Karpas-422 (cell line): ENCODE measurements around the gene EIF4E1B. TPM values are rescaled to one million over a fixed set of nuclear protein-coding genes. Genes with fewer than 3 reads are reported as not detected.
"Not testable (repeated sequence)": the region's sequence is repeated elsewhere in the genome, so short reads cannot be mapped to it uniquely, and the experiment has no call there.

Experiments used
- DNase-seq: peaks from one replicate; pipeline ENCODE4 v3.0.0-alpha.2; 2015
- H2AFZ ChIP-seq: fragments of 200-600 bp; sonication (generic); 2 replicates; pipeline ENCODE4 v1.6.1; 2014; ENCODE audit warnings: antibody characterized with exemption, low read length, mixed read lengths
- H3K27ac ChIP-seq: fragments of 200-600 bp; sonication (generic); 2 replicates; pipeline ENCODE4 v1.5.1; 2014; ENCODE audit warnings: mild to moderate bottlenecking, low read length, moderate library complexity
- H3K27me3 ChIP-seq: fragments of 200-600 bp; sonication (generic); 2 replicates; pipeline ENCODE4 v1.6.1; 2014; ENCODE audit warnings: low read length, mixed read lengths
- H3K36me3 ChIP-seq: fragments of 200-600 bp; sonication (generic); 2 replicates; pipeline ENCODE4 v1.6.1; 2014; ENCODE audit warnings: low read length, mixed read lengths; ENCODE audit not compliant: insufficient read depth
- H3K4me1 ChIP-seq: fragments of 200-600 bp; sonication (generic); 2 replicates; pipeline ENCODE4 v1.6.1; 2014; ENCODE audit warnings: mild to moderate bottlenecking, low read length, mixed read lengths
- H3K4me2 ChIP-seq: fragments of 200-600 bp; sonication (generic); 2 replicates; pipeline ENCODE4 v1.6.1; 2014; ENCODE audit warnings: low read length, low read depth, mild to moderate bottlenecking; ENCODE audit not compliant: poor library complexity, severe bottlenecking
- H3K4me3 ChIP-seq: fragments of 200-600 bp; sonication (generic); 2 replicates; pipeline ENCODE4 v1.5.1; 2014; ENCODE audit warnings: mild to moderate bottlenecking, antibody characterized with exemption, low read length, mixed read lengths
- H3K79me2 ChIP-seq: fragments of 200-600 bp; sonication (generic); 2 replicates; pipeline ENCODE4 v1.6.1; 2014; ENCODE audit warnings: mild to moderate bottlenecking, low read length, mixed read lengths
- H3K9ac ChIP-seq: fragments of 200-600 bp; sonication (generic); 2 replicates; pipeline ENCODE4 v1.6.0; 2014; ENCODE audit warnings: low read length
- H3K9me2 ChIP-seq: fragments of 200-600 bp; sonication (generic), shearing (Covaris generic); replicated peaks from 2 replicates; pipeline ENCODE4 v1.6.0; 2014; ENCODE audit warnings: mild to moderate bottlenecking, low read length, moderate library complexity; ENCODE audit not compliant: insufficient read depth
- H3K9me3 ChIP-seq: fragments of 300-700, 200-600 bp; sonication (generic); 2 replicates; pipeline ENCODE4 v1.6.1; 2014; ENCODE audit warnings: low read length, mixed read lengths
- H4K20me1 ChIP-seq: fragments of 200-600 bp; sonication (generic); 2 replicates; pipeline ENCODE4 v1.6.1; 2014; ENCODE audit warnings: mild to moderate bottlenecking, antibody characterized with exemption, low read length, low read depth; ENCODE audit not compliant: insufficient read depth
- total RNA-seq: library from RNA; depleted of rRNA; stranded (reverse); fragments of >200 nt; shearing (Covaris generic); gene quantifications from 2 replicates; pipeline ENCODE4 v1.2.3, GENCODE V29; 2014; ENCODE audit warnings: low replicate concordance

The EIF4E1B gene
- total RNA-seq, 1 experiment from 2014 or later, result not detected

DNA sequence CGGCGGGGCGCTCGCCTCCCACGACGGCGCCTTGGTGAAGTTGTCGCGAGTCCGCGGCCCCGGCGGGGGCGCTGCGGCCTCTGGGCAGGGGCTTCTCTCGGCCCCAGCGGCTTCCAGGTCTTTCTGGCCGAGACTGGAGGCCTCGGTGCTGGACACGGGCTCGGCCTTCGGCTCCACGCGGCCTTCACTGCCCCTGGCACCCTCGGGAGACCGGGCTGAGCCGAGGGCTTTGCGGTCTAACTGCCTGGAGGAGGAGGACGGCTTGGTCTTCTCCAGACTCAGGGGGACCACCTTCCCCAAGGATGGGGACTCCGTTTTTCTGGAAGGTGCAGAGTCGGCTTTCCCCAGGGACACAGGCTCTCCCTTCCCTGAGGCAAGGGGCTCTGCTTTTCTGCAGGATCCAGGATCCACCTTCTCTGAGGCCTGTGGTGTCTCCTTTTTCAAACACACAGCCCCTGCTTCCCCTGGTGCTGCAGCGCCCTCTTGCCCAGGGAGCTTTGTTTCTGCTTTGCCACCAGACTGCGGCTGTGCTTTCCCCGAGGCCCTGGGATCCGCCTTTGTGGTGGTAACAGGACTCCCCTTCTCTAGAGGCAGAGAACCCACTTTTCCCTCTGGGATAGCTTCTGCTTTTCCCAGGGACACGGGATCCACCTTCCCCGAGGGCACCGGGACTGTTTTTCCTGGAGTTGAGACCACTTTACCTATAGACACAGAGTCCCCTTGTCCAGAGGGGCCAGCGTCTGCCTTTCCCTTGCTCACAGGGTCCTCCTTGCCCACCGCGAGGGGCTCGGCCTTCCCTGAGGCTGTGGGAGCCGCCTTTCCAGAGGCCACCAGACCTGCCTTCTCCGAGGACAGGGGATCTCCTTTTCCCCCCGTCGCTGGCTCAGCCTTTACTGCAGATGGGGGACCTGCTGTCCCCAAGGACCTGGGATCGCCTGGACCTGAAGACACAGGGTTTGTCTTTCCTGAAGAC lies 32.8 kb upstream of the EIF4E1B start:
- Histone ChIP-seq H4K20me1 (0 out of 2 replicates have a peak, but pooled peaks cover 3% of the 10 kb centered on the region), H3K27me3 (no peaks in the 10 kb centered on the region), H3K9me2 (no peaks in the 10 kb centered on the region), H3K27ac (no peak overlapping the region), H3K9me3 (peaks cover 4% of the 10 kb centered on the region; the same call in 1 of the 2 replicates), H3K4me3 (no peak overlapping the region), H3K79me2 (no peaks in the 10 kb centered on the region), H2AFZ (no peak overlapping the region), H3K9ac (no peak overlapping the region), H3K36me3 (no peaks in the 10 kb centered on the region), H3K4me1 (no peaks in the 10 kb centered on the region), H3K4me2 (no peak overlapping the region)
- no peak for DNase-seq

DNA sequence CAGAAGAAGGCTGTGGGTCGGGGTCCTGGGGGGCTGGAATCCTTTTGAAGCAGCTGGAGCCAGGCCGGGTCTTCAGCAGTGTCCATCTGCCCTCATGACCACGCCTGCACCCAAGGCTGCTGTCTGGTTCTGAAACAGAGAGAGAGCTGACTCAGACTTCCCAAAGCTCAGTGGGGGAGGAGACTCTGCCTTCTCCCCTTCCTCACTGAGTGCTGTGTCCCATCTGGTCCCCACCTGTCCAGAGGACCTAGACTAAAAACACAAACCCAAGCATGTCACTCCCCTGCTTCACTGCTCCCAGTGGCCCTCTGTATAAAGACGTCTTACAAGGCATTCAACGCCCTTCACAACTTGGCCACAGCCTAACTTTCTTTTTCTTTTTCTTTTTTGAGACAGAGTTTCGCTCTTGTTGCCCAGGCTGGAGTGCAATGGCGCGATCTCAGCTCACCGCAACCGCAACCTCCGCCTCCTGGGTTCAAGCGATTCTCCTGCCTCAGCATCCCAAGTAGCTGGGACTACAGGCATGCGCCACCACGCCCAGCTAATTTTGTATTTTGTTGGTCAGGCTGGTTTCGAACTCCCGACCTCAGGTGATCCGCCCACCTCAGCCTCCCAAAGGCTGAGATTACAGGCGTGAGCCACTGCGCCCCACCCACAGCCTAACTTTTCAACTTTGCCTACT lies 30.6 kb upstream of the EIF4E1B start:
- H3K9me2 ChIP-seq, H3K79me2 ChIP-seq, H3K27ac ChIP-seq, H3K4me2 ChIP-seq, H3K4me3 ChIP-seq, H3K9ac ChIP-seq, H3K4me1 ChIP-seq, DNase-seq, H3K9me3 ChIP-seq, H3K27me3 ChIP-seq, H2AFZ ChIP-seq, H3K36me3 ChIP-seq: not testable (repeated sequence)
- 0 out of 2 replicates have a peak, but pooled peaks cover 14% of the 10 kb centered on the region for H4K20me1 ChIP-seq

DNA sequence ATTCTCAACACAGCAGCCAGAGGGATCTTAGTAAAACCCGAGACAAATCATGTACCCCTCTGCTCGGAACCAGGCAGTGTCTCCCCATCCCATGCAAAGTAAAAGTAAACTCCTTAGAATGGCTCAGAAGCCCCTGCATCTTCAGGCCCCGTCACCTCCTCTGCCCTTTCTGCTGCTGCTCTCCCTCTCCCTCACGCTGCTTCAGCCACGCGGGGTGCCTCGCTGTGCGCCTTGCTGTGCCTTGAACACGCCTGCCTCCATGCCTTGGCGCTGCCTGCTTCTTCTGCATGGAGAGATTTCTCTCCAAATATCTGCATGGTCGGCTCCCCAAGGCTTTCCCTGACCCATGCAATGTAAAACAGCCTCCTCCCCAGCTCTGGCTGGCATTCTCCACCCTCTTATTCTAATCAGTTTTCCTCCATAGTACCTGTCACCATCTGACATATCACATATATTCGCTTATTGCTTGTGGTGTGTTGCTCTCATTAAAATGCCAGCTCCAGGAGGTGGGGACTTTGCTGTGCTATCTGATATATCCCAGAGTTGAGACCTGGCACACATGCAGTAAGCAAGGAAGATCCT lies 28.5 kb upstream of the EIF4E1B start:
- H3K4me1 ChIP-seq, result no peaks in the 10 kb centered on the region

DNA sequence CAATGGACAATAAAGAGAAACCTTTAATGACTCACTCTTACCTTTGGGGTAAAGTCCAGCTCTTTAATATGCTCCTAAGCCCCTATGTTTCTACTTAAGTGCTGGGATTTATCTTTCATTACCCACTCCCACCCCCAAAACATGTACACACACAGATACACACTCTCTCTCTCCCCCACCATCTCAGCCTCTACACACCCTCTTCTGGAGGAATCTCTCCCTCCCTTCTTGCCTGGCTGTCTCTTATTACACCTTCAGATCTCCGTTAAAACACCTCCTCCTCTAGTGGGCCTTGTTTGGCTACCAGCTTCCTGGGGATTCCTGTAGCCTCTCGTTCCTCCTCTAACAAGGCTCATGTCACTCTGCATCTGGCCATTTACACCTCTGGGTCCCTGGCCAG lies 27.4 kb upstream of the EIF4E1B start:
- peaks cover 25% of the 10 kb centered on the region; the same call in 1 of the 2 replicates for H4K20me1 ChIP-seq
- H3K27me3 ChIP-seq, result no peaks in the 10 kb centered on the region
- no peaks in the 10 kb centered on the region for H3K4me1 ChIP-seq
- no peaks in the 10 kb centered on the region for H3K36me3 ChIP-seq
- no peak overlapping the region for H3K4me3 ChIP-seq
- H3K4me2 ChIP-seq, result no peak overlapping the region
- no peak overlapping the region for H3K27ac ChIP-seq
- H3K9me3 ChIP-seq, result no peaks in the 10 kb centered on the region
- no peak overlapping the region for H2AFZ ChIP-seq
- H3K9me2 ChIP-seq, result no peaks in the 10 kb centered on the region
- no peak overlapping the region for H3K9ac ChIP-seq
- DNase-seq, result no peak
- H3K79me2 ChIP-seq, result no peaks in the 10 kb centered on the region

More for the DNA sequence above, 28.5 kb upstream of the EIF4E1B start:
- Histone ChIP-seq H2AFZ (no peak overlapping the region), H3K9ac (no peak overlapping the region), H3K36me3 (no peaks in the 10 kb centered on the region), H4K20me1 (peaks cover 23% of the 10 kb centered on the region; the same call in 1 of the 2 replicates), H3K9me3 (no peaks in the 10 kb centered on the region), H3K4me2 (no peak overlapping the region), H3K27ac (no peak overlapping the region), H3K27me3 (no peaks in the 10 kb centered on the region), H3K4me3 (no peak overlapping the region), H3K9me2 (no peaks in the 10 kb centered on the region), H3K79me2 (no peaks in the 10 kb centered on the region)
- no peak for DNase-seq

DNA sequence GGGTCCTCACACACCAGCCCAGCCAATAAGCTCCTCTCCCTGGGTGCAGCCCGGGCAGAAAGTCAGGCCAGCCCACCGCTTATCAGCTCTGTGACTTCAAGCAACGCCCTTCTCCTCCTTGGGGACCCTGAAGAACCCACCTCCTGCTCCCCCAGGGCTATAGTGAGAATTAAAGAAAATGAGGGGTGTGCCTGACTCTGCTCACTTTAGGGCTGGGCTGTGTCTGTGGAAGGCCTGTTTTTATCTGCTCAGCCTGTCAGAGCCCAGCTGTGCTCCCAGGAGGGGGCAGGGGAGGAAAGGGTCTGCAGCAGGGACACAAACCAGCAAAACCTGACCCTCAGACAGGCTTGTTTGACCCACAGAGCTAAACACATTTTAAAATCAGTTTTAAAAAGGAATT lies 24.4 kb upstream of the EIF4E1B start:
- no peaks in the 10 kb centered on the region for H3K9me3 ChIP-seq
- no peak overlapping the region for H3K27ac ChIP-seq
- no peaks in the 10 kb centered on the region for H3K79me2 ChIP-seq
- H3K4me3 ChIP-seq, result no peak overlapping the region
- H3K4me1 ChIP-seq, result peaks cover 12% of the 10 kb centered on the region
- peaks cover 38% of the 10 kb centered on the region; the same call in 1 of the 2 replicates for H4K20me1 ChIP-seq
- H3K36me3 ChIP-seq, result no peaks in the 10 kb centered on the region
- no peak overlapping the region for H2AFZ ChIP-seq
- H3K9ac ChIP-seq, result no peak overlapping the region
- no peak for DNase-seq
- H3K9me2 ChIP-seq, result no peaks in the 10 kb centered on the region
- no peaks in the 10 kb centered on the region for H3K27me3 ChIP-seq
- no peak overlapping the region for H3K4me2 ChIP-seq

DNA sequence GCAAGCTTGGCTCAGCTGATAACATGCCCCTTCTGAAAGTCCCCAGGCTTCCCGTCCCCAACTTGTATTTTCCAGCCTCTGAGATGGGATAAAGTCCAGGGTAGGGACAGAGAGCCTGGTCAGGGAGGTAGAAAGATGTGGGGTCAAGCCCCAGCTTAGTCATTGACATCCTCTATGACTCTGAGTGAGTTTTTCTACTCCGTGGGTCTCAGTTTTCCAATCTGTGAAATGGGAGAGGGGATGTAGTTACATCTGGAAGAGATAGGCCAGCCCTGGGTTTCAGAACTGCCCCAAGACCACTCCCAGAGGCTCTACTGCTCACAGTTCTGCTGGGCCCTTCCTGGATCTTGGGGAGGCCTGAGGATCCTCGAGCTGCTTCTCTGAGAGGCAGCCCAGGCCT lies 23.6 kb upstream of the EIF4E1B start:
- Histone ChIP-seq H3K27me3 (no peaks in the 10 kb centered on the region), H3K9me2 (no peaks in the 10 kb centered on the region), H3K79me2 (no peaks in the 10 kb centered on the region), H4K20me1 (peaks cover 38% of the 10 kb centered on the region; the same call in 1 of the 2 replicates), H3K9me3 (no peaks in the 10 kb centered on the region), H3K27ac (no peak overlapping the region), H3K36me3 (no peaks in the 10 kb centered on the region), H3K4me2 (no peak overlapping the region), H2AFZ (no peak overlapping the region), H3K9ac (no peak overlapping the region), H3K4me1 (peaks cover 12% of the 10 kb centered on the region), H3K4me3 (no peak overlapping the region)
- no peak for DNase-seq

DNA sequence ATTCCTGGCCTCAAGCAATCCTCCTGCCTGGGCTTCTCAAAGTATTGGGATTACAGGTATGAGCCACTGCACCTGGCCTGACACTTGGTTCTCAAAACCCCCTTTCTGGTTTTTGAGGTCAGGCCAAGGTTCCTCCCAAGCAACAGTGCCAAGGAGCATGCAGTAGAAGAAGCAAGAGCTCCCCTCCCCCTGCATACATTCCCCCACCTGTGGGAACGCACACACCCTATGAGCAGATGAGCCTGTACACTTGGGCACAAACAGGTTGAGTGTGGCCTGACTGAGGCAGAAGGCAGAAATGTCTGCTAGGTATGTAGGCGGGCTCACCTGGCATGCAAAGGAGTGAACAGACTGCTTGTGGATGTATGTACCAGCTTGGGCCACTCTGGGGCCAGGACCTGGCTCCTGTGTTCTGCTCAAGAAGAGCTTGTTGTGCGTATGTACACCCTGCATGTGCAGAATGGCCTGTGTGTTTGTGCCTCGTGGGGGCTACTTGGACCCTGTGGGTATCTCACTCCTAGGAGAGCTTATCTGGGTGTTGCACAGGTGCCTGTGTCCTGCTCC lies 22.3 kb upstream of the EIF4E1B start:
- H3K9me2 ChIP-seq, result no peaks in the 10 kb centered on the region
- no peak overlapping the region for H3K4me2 ChIP-seq
- H3K4me1 ChIP-seq, result peaks cover 12% of the 10 kb centered on the region
- no peak overlapping the region for H3K27ac ChIP-seq
- DNase-seq, result no peak
- no peaks in the 10 kb centered on the region for H3K27me3 ChIP-seq
- no peaks in the 10 kb centered on the region for H3K9me3 ChIP-seq
- no peak overlapping the region for H2AFZ ChIP-seq
- no peak overlapping the region for H3K9ac ChIP-seq
- H3K4me3 ChIP-seq, result no peak overlapping the region
- no peaks in the 10 kb centered on the region for H3K36me3 ChIP-seq
- H3K79me2 ChIP-seq, result no peaks in the 10 kb centered on the region
- peaks cover 31% of the 10 kb centered on the region; the same call in 1 of the 2 replicates for H4K20me1 ChIP-seq
